Mucosa of gallbladder (tissue), 1 donor: ENCODE results near the gene ZBTB47. TPM values are rescaled to one million over a fixed set of nuclear protein-coding genes. Genes with fewer than 3 reads are reported as not detected.

Experiments used
- DNase-seq: peaks from one replicate; pipeline ENCODE4 v3.0.0-alpha.2; 2020; ENCODE audit warnings: low spot score
- total RNA-seq: library from RNA; stranded (reverse); gene quantifications from one replicate; pipeline ENCODE4 v1.2.1, GENCODE V29; 2021
- donor health status: DM: no; HTN: no; CAD: no.

ZBTB47 gene
- total RNA-seq, 1 donor from 2014 or later: 41.2 TPM

DNA sequence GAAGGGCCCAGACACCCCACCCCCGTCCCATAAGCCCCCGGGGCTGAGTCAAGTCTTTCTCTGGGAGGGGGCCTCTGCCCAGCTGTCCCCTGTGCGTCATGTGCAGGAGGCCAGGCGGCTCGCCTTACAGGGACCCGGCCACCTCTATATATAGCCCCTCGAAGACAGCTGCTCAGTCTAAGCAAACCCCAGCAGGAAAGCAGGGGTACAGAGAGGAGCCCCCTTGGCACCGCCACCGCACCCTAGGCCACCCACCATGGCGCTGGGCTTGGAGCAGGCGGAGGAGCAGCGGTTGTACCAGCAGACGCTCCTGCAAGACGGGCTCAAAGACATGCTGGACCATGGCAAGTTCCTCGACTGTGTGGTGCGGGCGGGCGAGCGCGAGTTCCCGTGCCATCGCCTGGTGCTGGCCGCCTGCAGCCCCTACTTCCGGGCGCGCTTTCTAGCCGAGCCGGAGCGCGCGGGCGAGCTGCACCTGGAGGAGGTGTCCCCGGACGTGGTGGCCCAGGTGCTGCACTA, 31.9 kb downstream of the ZBTB47 start, which contains the start of gene KLHL40:
KLHL40 (plus strand) TSS at position 175 of the 519 bp plus-strand sequence; CDS start at position 257, 82 bp downstream.
- no peak for DNase-seq

GRCh38 chr3:42685891-42686820, 32.7 kb downstream of the ZBTB47 start:
- DNase-seq: no peak

GRCh38 chr3:42686832-42687650, 33.5 kb downstream of the ZBTB47 start:
- no peak for DNase-seq

GRCh38 chr3:42688016-42688415, 34.5 kb downstream of the ZBTB47 start:
- no peak for DNase-seq

DNA sequence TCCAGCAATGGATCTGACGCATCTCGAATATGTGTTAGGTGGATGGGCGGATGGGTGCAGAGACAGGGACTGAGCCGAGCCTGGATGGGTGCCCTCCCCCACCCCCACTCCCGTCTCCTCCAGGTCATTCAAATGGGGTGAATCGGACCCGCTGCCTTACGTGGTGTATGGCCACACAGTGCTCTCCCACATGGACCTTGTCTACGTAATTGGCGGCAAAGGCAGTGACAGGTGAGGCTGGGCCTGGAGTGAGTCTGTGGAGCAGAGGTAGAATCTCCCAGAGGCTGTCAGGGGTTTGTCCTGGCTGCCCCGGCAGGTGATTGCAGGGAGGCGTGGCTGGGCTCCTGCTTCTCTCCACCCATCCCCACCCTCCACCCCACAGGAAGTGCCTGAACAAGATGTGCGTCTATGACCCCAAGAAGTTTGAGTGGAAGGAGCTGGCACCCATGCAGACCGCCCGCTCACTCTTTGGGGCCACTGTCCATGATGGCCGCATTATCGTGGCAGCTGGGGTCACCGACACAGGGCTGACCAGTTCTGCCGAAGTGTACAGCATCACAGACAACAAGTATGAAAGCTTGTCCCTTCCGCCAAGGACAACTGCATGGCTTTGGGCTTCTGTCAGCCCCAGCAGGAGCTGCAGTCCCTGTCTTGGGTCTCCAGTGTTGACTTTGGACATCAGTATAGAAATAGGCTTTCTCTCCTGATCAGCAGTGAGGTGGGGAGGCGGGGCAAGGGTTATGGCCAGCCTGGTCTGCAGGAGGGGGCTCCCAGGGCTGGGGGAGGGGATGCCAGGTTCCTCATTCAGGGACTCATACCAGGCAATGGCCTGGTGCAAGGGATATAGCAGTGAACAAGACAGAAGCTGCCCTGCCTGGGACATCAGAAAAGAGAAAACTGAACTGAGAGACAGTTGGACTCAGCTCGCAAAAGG, 35.3 kb downstream of the ZBTB47 start:
- DNase-seq: no peak

- DNase-seq: no peak
Measured at GRCh38 chr3:42689421-42690014, 36.0 kb downstream of the ZBTB47 start.

DNA sequence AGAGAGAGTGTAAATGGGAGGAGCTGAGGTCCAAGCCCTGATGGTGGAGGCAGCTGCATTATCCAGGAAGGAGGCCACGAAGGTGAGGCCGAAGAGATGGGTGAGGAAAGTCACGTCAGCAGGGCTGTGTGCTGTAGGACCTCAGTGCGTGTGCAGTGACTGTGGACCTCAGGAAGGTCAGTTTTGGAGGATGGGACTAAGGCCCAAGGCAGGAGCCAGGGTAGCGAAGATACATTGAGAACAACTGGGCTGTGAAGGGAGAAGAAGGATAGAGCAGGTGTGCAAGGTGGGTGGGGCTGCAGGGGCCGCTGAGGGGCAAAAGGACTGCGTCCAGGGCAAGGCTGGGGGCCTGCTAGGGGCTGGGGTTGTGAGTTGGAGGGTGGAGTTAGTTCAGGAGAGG, 36.7 kb downstream of the ZBTB47 start:
- DNase-seq: no peak

DNA sequence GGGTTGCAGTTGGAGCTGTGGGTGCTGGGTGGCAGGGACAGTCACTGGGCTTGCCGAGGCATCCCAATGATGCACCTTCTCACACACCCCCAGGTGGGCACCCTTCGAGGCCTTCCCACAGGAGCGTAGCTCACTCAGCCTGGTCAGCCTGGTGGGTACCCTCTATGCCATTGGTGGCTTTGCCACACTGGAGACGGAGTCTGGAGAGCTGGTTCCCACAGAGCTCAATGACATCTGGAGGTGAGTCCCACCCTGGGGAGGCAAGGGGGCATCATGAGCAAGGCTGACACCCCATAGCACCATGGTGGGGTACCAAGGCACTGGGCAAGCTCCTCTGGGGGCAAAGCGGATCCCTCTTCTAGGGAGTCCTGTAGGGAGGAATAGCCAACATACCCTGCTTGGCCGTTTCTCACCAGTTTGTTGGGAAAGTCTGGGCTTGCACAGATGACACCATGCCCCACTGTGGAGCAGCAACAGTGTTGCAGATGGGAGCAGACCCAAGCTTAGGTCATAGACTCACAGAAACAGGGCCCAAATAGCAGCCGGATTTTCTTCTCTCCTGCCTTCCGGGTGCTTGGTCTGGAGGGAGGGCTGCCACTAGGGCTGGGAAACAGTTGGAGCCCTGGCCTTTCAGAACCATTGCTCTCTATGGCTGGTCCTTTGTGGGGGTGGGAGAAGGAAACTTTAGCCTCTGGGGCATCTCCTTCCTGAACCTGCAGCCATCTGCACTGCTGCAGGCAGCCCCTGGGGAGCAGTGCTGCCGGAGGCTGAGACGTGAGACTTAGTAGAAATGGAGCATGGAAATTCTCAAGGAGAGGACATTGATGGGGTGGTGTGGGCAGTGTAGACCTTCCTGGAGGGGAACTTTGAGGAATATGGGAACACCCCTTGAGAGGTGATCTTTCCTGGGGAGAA, 37.5 kb downstream of the ZBTB47 start:
- no peak for DNase-seq

GRCh38 chr3:42691816-42692666, 38.5 kb downstream of the ZBTB47 start:
- no peak for DNase-seq

DNA sequence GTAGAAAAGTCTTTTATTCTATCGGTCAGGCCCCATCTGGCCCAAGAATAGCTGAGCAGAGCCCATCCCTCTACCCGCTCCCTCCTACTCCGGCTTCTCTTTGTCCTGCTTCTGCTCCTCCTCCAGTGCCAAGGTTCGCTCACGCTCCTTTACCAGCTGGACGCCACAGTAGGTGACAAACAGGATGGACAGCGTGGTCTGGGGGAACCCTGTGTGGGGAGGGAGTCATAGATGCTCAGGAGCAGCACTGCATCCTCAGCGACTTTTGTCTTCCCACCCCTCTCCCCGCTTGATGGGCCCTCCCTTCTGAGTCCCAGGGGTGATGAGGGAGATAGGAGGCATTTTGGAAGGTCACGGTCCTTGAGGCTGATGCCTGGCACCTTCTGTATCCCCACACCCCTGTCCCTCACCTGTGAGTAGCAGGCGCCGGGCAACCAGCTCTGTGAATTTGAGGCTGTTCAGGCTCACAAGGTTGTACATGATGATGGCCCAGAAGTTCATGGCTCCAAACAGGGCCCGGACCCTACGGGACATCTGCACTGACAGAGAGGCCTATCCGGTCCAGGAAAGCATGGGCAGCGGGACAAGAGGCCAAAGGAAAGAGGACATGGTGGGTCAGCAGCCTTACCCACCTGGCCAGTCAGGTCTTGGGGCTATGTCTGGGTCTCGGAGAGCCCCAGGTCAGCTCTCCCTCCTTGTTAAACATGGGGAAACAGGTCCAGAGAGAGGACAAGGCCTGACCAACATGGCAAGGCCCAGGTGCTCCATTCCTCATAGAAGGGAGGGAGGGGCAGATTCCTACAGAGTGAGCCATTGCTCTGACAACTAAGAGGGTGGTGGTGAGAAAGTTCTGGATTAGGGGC, 39.4 kb downstream of the ZBTB47 start:
- DNase-seq: no peak

DNA sequence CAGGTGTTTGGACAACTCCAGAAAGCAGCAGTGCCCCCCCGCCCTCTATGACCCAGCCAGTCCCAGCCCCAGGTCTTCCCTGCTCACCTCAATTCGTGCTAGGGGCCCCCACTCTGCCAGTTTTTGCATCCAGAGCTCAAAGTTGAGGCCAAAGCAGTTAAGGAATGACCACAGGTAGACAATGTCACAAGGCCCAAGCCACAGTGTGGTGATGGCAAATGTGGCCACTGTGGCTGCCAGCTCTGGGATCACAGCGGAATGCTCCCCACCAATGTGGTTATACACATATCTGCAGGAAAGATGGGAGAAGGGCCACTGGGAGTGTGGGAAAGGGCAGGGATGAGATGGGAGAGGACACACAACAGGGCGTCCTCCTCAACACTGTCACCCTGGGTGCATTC, 40.0 kb downstream of the ZBTB47 start:
- no peak for DNase-seq

GRCh38 chr3:42694366-42694765, 40.9 kb downstream of the ZBTB47 start:
- no peak for DNase-seq

GRCh38 chr3:42696356-42697288, 43.1 kb downstream of the ZBTB47 start:
- no peak for DNase-seq

DNA sequence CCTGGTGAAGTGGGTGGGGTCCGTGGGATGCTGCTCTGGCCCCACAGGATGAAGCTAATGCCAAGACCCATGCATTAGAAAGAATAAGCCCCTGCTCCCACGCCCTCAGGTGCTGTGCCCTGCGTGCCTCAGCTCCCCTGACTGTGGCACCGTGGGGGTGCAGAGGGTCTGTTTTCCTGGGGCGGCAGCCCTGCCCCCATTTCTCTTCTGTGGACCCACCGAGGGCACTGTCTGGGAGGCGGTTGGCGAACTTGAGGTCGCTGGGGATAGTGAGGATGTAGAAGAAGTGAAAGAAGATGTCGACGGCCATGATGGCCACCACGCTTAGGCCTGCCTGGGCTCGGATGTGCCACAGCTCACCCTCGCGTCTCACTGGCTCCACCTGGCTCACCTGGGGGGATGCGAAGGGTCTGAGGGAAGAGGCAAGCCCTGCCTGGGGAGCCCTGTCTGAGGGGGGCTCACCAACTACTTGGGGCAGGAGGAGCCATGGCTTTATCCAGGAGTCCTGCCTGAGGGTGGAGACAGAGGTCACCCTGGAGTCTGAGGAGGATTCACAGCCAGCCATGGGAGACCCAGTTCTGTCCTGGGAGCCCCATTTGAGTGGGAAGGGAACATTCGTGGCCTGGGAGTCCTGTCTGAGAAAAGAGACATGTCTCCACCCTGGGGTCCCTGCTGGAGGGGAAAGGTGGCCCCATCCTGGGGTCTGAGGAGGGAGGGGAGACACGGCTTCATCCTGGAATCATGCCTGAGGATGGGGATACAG, 44.0 kb downstream of the ZBTB47 start:
- no peak for DNase-seq

DNA sequence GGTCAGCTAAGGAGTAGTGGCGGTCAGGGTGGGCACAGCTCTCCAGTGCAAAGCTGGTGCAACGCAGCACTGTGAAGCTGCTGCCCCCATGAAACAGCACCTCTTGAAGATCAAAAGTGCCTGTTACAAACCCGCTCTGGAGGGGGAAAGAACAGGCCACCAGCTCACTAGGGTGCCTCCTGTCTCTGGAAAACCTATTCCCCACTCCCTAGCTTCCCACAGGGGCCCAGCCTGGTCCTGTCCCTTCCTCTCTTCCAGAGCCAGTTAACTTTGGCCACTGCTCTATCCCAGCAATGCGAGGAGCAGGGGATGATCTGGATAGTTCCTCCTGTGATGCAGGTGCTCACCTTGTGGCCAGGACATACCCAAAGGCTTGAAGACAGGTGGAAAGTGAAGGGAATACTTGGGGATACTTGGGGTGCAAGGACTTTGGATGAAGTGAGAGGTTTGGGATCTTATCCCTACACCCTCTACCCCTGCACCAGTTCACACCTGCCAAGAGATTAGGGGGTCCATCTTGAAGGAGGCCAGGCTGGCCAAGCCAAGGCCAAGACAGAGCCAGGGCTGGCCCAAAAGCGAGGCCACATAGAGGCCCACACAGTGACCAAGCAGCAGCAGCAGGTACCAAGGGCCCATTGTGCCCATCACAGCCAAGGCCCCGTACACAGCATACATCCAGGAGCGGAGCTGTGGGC, 44.9 kb downstream of the ZBTB47 start:
- no peak for DNase-seq
